Tibial nerve (tissue), 4 donors: Measurements from ENCODE around the gene EDDM13. TPM values are rescaled to one million over a fixed set of nuclear protein-coding genes. Genes with fewer than 3 reads are reported as not detected.

Experiments used
- DNase-seq, 2 donors: peaks; one replicate each; pipeline ENCODE4 v3.0.0-alpha.2; 2019; ENCODE audit warnings: low spot score in 2 of 2
- H3K27ac ChIP-seq, 4 donors: fragments of 200-600 bp; sonication (generic) in 3 of 4; one replicate each; pipeline ENCODE4 v1.5.1; 2017 to 2019; ENCODE audit warnings: mild to moderate bottlenecking in 1 of 4
- H3K27me3 ChIP-seq, 2 donors: fragments of 200-600 bp; sonication (generic) in 1 of 2; one replicate each; pipeline versions ENCODE4 v1.5.1 to v1.6.0; 2017 to 2019
- H3K36me3 ChIP-seq, 3 donors: fragments of 200-600 bp; sonication (generic); one replicate each; pipeline ENCODE4 v1.5.1; 2018 to 2019
- H3K4me1 ChIP-seq, 4 donors: fragments of 200-600 bp; sonication (generic) in 3 of 4; one replicate each; pipeline ENCODE4 v1.5.1; 2017 to 2019
- H3K4me3 ChIP-seq, 4 donors: fragments of 200-600 bp; sonication (generic) in 3 of 4; one replicate each; pipeline ENCODE4 v1.5.1; 2017 to 2019; ENCODE audit warnings: mild to moderate bottlenecking in 1 of 4, moderate library complexity in 1 of 4
- H3K9me3 ChIP-seq, 4 donors: fragments of 200-600 bp; sonication (generic) in 3 of 4; one replicate each; pipeline ENCODE4 v1.5.1; 2017 to 2019
- CTCF ChIP-seq, 5 experiments: fragments of 200-600 bp in 3 of 5; fragments of 450-650 bp in 2 of 5; sonication (generic) in 3 of 5; IDR thresholded peaks; one replicate each; pipeline ENCODE4 v1.5.1; 2016 to 2019; ENCODE audit warnings: antibody characterized with exemption in 5 of 5, mild to moderate bottlenecking in 3 of 5, moderate library complexity in 2 of 5
- EP300 ChIP-seq, 2 donors: sonication (generic); formaldehyde crosslinking; IDR thresholded peaks; one replicate each; pipeline ENCODE4 v1.6.1; 2017; ENCODE audit warnings: antibody characterized with exemption in 2 of 2, mild to moderate bottlenecking in 1 of 2
- POLR2A ChIP-seq, 2 donors: fragments of 450-650 bp; IDR thresholded peaks; one replicate each; pipeline ENCODE4 v1.6.1; 2017; ENCODE audit warnings: antibody characterized with exemption in 2 of 2, mild to moderate bottlenecking in 2 of 2, moderate library complexity in 2 of 2
- WGBS, 2 donors: methylation state at CpG; one replicate each; pipeline ENCODE4 v1.1.5; 2018; 5-methylcytosine and 5-hydroxymethylcytosine counted together
- small RNA-seq: library from RNA; depleted of rRNA; stranded (forward); fragments of <200 nt; gene quantifications from one replicate; pipeline ENCODE3, GENCODE V24; 2016
- total RNA-seq, 4 donors: library from RNA; depleted of rRNA; stranded (reverse); fragments of >200 nt; gene quantifications; one replicate each; pipeline ENCODE4 v1.1.0, GENCODE V29; 2016

The EDDM13 gene
- total RNA-seq, 4 donors from 2014 or later, result not detected

DNA sequence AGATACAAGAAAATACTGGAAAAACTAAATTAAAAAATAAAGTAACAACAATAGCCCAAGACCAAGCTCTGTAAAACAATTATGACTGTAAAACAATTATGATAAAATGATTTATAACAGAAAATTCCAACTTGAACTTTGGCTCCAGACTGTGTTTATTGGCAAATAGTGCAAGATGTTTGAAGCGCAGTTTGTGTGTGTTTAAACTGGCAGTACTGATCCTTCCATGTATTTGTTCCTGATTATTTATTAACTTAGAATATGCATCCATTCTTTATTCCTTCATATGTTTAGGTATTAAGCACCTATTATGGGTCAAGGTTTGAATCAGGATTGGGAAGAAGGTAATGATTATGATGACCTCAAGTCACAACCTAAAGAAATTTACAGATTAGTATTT lies 83.0 kb downstream of the EDDM13 start:
- no peak overlapping the region for H3K27ac ChIP-seq
- H3K4me3 ChIP-seq, result no peak overlapping the region
- whole genome bisulfite sequencing, 2 donors, result 76 to 88% methylated on average over 1 of the region's 1 CpG

DNA sequence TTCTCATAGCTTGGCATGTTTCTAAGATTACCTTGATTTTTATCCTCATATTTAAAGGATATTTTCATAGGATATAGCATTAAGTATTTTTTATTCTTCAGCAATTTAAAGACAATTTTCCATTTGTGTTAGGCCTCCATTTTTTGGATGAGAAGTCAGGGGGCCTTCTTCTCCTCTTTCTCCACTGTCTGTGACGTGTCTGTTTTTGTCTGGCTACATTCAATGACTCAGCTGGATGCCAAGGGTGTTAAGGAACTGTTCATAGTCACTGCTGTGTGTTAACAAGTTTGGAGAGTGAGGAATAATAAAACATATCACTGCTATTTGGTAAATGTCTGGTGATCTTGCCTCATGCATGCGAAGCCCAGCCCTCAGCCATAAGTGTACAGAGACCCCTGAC lies 84.4 kb downstream of the EDDM13 start:
- Histone ChIP-seq H3K4me3 (no peak overlapping the region), H3K4me1 (no peaks in the 10 kb centered on the region), H3K27me3 (no peaks in the 10 kb centered on the region), H3K9me3 (peaks cover 0 to 41% (median 10%) of the 10 kb centered on the region in 4 donors), H3K36me3 (peaks cover 0 to 17% (median 0%) of the 10 kb centered on the region in 3 donors), H3K27ac (no peak overlapping the region)
- WGBS, 2 donors, result 60 to 74% methylated on average over 2 of the region's 2 CpGs
- no peak for TF ChIP-seq CTCF (IDR thresholded peaks at IDR 0.05)
- no peak for TF ChIP-seq EP300 (IDR thresholded peaks at IDR 0.05)
- TF ChIP-seq POLR2A (IDR thresholded peaks at IDR 0.05), result no peak
- no peak for DNase-seq

More for the DNA sequence above, 83.0 kb downstream of the EDDM13 start:
- Histone ChIP-seq H3K9me3 (peaks cover 0 to 27% (median 7%) of the 10 kb centered on the region in 4 donors), H3K4me1 (no peaks in the 10 kb centered on the region), H3K36me3 (peaks cover 0 to 3% (median 0%) of the 10 kb centered on the region in 3 donors), H3K27me3 (no peaks in the 10 kb centered on the region)
- TF ChIP-seq CTCF (IDR thresholded peaks at IDR 0.05) (no peak), EP300 (IDR thresholded peaks at IDR 0.05) (no peak), POLR2A (IDR thresholded peaks at IDR 0.05) (no peak)
- DNase-seq, result no peak

Small RNAs within 50 kb of the gene (small RNA-seq; reads per million reads assigned to genes)
- not detected for gene RF00019

Other genes with a start within 250 kb of the EDDM13 start
- 10 to 100 TPM; 13.6 to 21.6 (median 18.5) TPM for gene ZNF787, start 151.5 kb upstream of the EDDM13 start, total RNA-seq
- 10 to 100 TPM; 22.3 to 48.6 (median 41.2) TPM for gene ZNF444, start 131.5 kb upstream of the EDDM13 start, total RNA-seq
- not detected for gene GALP, start 96.7 kb upstream of the EDDM13 start, total RNA-seq
- gene ZSCAN5B, start 75.0 kb upstream of the EDDM13 start, total RNA-seq, result not detected
- not detected for gene ZSCAN5C, start 70.5 kb upstream of the EDDM13 start, total RNA-seq
- 10 to 100 TPM in 2 of 4 donors, 1 to 10 TPM in 2; 5.1 to 21.3 (median 10.1) TPM for gene ZSCAN5A, start 42.1 kb downstream of the EDDM13 start, total RNA-seq
- 1 to 10 TPM; 3.1 to 5.2 (median 4.7) TPM for gene ZNF582, start 120.8 kb downstream of the EDDM13 start, total RNA-seq
- 10 to 100 TPM in 2 of 4 donors, 1 to 10 TPM in 2; 4.5 to 14.9 (median 11.0) TPM for gene ZNF583, start 131.6 kb downstream of the EDDM13 start, total RNA-seq
- 10 to 100 TPM in 1 of 4 donors, 1 to 10 TPM in 3; 3.6 to 12.2 (median 5.8) TPM for gene ZNF667, start 204.6 kb downstream of the EDDM13 start, total RNA-seq
- 10 to 100 TPM in 3 of 4 donors, 1 to 10 TPM in 1; 9.4 to 15.6 (median 11.3) TPM for gene ZNF471, start 235.1 kb downstream of the EDDM13 start, total RNA-seq